K562 (cell line): ENCODE data around the gene NMRK2. TPM values are rescaled to one million over a fixed set of nuclear protein-coding genes. Genes with fewer than 3 reads are reported as not detected.

Experiments used
- CBX1 ChIP-seq: sonication (generic); IDR thresholded peaks from 2 replicates; pipeline ENCODE4 v1.6.1; 2016; ENCODE audit warnings: antibody characterized with exemption, low read depth, mild to moderate bottlenecking
- DPF2 ChIP-seq: fragments of 450-650 bp; IDR thresholded peaks from 2 replicates; pipeline ENCODE4 v1.6.1; 2016
- E2F4 ChIP-seq: sonication (generic); formaldehyde crosslinking; IDR thresholded peaks from 2 replicates; pipeline ENCODE4 v1.8.0; 2022; ENCODE audit warnings: mild to moderate bottlenecking, low read depth, missing genetic modification reagents
- FOXK1 ChIP-seq: sonication (generic); formaldehyde crosslinking; IDR thresholded peaks from 2 replicates; pipeline ENCODE4 v1.8.0; 2022; ENCODE audit warnings: missing genetic modification reagents, mild to moderate bottlenecking, borderline replicate concordance
- GATAD2A ChIP-seq: fragments of 450-650 bp; IDR thresholded peaks from 2 replicates; pipeline ENCODE4 v1.6.1; 2017
- HDAC6 ChIP-seq: IDR thresholded peaks from 2 replicates; pipeline ENCODE4 v1.6.1; 2012; ENCODE audit warnings: low read depth, mild to moderate bottlenecking, control low read depth, inconsistent platforms, low read length, moderate library complexity
- MTA2 ChIP-seq: fragments of 450-650 bp; IDR thresholded peaks from 2 replicates; pipeline ENCODE4 v1.6.1; 2016; ENCODE audit warnings: low read depth
- NFATC3 ChIP-seq: fragments of 450-650 bp; IDR thresholded peaks from 2 replicates; pipeline ENCODE4 v1.6.1; 2017; ENCODE audit warnings: mild to moderate bottlenecking
- PTRF ChIP-seq: fragments of 450-650 bp; IDR thresholded peaks from 2 replicates; pipeline ENCODE4 v1.6.1; 2016; ENCODE audit warnings: mild to moderate bottlenecking, missing genetic modification characterization, missing compliant biosample characterization
- RBBP5 ChIP-seq: fragments of 200-600 bp; sonication (generic); IDR thresholded peaks from 2 replicates; pipeline ENCODE4 v1.6.1; 2012; ENCODE audit warnings: borderline replicate concordance, mild to moderate bottlenecking, low read length, control low read depth, inconsistent platforms; ENCODE audit not compliant: insufficient read depth, poor library complexity, severe bottlenecking
- SMARCA5 ChIP-seq: fragments of 450-650 bp; IDR thresholded peaks from 2 replicates; pipeline ENCODE4 v1.6.1; 2016
- STAT5A ChIP-seq: IDR thresholded peaks from 2 replicates; pipeline ENCODE4 v1.6.1; 2012; ENCODE audit warnings: low read length, inconsistent platforms, borderline replicate concordance
- TAF1 ChIP-seq: IDR thresholded peaks from 2 replicates; pipeline ENCODE4 v1.6.1; 2011; ENCODE audit warnings: mild to moderate bottlenecking, low read length, moderate library complexity; ENCODE audit not compliant: insufficient read depth, control insufficient read depth, severe bottlenecking; ENCODE audit errors: extremely low read depth
- TSC22D4 ChIP-seq: fragments of 450-650 bp; IDR thresholded peaks from 2 replicates; pipeline ENCODE4 v1.6.1; 2016; ENCODE audit warnings: missing genetic modification characterization, missing biosample characterization, control low read depth
- ZFP36 ChIP-seq: fragments of 150-350 bp; IDR thresholded peaks from 2 replicates; pipeline ENCODE4 v1.6.1; 2018; ENCODE audit warnings: low read length, low read depth; ENCODE audit not compliant: partially characterized antibody
- ZNF12 ChIP-seq: sonication (generic); formaldehyde crosslinking; IDR thresholded peaks from 2 replicates; pipeline ENCODE4 v1.4.0; 2020; ENCODE audit warnings: mild to moderate bottlenecking, missing genetic modification reagents
- ZNF165 ChIP-seq: fragments of 250-450 bp; sonication (Bioruptor Pico); IDR thresholded peaks from 2 replicates; pipeline ENCODE4 v1.4.0; 2020; ENCODE audit warnings: borderline replicate concordance
- ZNF3 ChIP-seq: fragments of 250-450 bp; sonication (Bioruptor Pico); IDR thresholded peaks from 2 replicates; pipeline ENCODE4 v1.5.0; 2021; ENCODE audit warnings: mild to moderate bottlenecking, moderate library complexity
- polyA plus RNA-seq, 8 experiments: library from polyadenylated mRNA; depleted of rRNA in 4 of 8; stranded (reverse) in 5 of 8; unstranded in 3 of 8; fragments of >200 nt; fragmentation: Nextera tagmentation in 2 of 8; fragmentation: Illumina TruSeq in 1 of 8; extraction: Ambion mirVana in 2 of 8; extraction: Trizol in 1 of 8; gene quantifications; 2 replicates each; pipeline versions ENCODE4 v1.2.1 to v1.2.3, GENCODE V29; 2011 to 2014; ENCODE audit warnings: inconsistent platforms in 1 of 8, missing spikeins in 1 of 8
- total RNA-seq, 7 experiments: library from RNA; depleted of rRNA in 6 of 7; stranded (reverse); fragments of >200 nt in 6 of 7; fragmentation: Illumina TruSeq in 2 of 7; extraction: Trizol in 2 of 7; gene quantifications; 2 replicates each; pipeline versions ENCODE4 v1.2.1 to v1.2.3, GENCODE V29; 2011 to 2021; ENCODE audit warnings: low replicate concordance in 1 of 7
- TF ChIP-seq, protein P1 (sequence below): fragments of 450-650 bp; IDR thresholded peaks from 2 replicates; pipeline ENCODE4 v1.6.1; 2017; ENCODE audit warnings: mild to moderate bottlenecking, moderate library complexity
- TF ChIP-seq, protein P2 (sequence below): sonication (generic); formaldehyde crosslinking; IDR thresholded peaks from 2 replicates; pipeline ENCODE4 v1.8.1; 2023; ENCODE audit warnings: missing genetic modification reagents, mild to moderate bottlenecking, borderline replicate concordance
- TF ChIP-seq, protein P3 (sequence below): fragments of 450-650 bp; IDR thresholded peaks from 2 replicates; pipeline ENCODE4 v1.6.1; 2018; ENCODE audit warnings: mild to moderate bottlenecking, low read depth; ENCODE audit not compliant: partially characterized antibody

The NMRK2 gene
- total and polyA plus RNA-seq, 9 of the 15 experiments (the other 6 are each of a cell fraction or from before 2014, with no cell fraction given): not detected

GRCh38 chr19:3910105-3910504 is 22.8 kb upstream of the NMRK2 start (continued):
- TF ChIP-seq, protein P1, sequence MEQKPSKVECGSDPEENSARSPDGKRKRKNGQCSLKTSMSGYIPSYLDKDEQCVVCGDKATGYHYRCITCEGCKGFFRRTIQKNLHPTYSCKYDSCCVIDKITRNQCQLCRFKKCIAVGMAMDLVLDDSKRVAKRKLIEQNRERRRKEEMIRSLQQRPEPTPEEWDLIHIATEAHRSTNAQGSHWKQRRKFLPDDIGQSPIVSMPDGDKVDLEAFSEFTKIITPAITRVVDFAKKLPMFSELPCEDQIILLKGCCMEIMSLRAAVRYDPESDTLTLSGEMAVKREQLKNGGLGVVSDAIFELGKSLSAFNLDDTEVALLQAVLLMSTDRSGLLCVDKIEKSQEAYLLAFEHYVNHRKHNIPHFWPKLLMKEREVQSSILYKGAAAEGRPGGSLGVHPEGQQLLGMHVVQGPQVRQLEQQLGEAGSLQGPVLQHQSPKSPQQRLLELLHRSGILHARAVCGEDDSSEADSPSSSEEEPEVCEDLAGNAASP: no peak
- TF ChIP-seq NFATC3 (no peak), RBBP5 (no peak), E2F4 (CRISPR knock-in tag) (no peak), ZNF165 (CRISPR knock-in tag) (no peak), CBX1 (peak; percentile 58; the same call in 1 of the 2 replicates), DPF2 (no peak), STAT5A (no peak), ZNF12 (no peak), GATAD2A (no peak), PTRF (tag) (no peak), HDAC6 (no peak), TSC22D4 (no peak), ZNF3 (CRISPR knock-in tag) (no peak), ZFP36 (no peak), MTA2 (no peak), SMARCA5 (peak; percentile 78; the same call in 1 of the 2 replicates), FOXK1 (no peak), TAF1 (no peak)
- TF ChIP-seq, protein P2, sequence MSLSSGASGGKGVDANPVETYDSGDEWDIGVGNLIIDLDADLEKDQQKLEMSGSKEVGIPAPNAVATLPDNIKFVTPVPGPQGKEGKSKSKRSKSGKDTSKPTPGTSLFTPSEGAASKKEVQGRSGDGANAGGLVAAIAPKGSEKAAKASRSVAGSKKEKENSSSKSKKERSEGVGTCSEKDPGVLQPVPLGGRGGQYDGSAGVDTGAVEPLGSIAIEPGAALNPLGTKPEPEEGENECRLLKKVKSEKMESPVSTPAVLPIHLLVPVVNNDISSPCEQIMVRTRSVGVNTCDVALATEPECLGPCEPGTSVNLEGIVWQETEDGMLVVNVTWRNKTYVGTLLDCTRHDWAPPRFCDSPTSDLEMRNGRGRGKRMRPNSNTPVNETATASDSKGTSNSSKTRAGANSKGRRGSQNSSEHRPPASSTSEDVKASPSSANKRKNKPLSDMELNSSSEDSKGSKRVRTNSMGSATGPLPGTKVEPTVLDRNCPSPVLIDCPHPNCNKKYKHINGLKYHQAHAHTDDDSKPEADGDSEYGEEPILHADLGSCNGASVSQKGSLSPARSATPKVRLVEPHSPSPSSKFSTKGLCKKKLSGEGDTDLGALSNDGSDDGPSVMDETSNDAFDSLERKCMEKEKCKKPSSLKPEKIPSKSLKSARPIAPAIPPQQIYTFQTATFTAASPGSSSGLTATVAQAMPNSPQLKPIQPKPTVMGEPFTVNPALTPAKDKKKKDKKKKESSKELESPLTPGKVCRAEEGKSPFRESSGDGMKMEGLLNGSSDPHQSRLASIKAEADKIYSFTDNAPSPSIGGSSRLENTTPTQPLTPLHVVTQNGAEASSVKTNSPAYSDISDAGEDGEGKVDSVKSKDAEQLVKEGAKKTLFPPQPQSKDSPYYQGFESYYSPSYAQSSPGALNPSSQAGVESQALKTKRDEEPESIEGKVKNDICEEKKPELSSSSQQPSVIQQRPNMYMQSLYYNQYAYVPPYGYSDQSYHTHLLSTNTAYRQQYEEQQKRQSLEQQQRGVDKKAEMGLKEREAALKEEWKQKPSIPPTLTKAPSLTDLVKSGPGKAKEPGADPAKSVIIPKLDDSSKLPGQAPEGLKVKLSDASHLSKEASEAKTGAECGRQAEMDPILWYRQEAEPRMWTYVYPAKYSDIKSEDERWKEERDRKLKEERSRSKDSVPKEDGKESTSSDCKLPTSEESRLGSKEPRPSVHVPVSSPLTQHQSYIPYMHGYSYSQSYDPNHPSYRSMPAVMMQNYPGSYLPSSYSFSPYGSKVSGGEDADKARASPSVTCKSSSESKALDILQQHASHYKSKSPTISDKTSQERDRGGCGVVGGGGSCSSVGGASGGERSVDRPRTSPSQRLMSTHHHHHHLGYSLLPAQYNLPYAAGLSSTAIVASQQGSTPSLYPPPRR (CRISPR knock-in tag): no peak
- TF ChIP-seq, protein P3, sequence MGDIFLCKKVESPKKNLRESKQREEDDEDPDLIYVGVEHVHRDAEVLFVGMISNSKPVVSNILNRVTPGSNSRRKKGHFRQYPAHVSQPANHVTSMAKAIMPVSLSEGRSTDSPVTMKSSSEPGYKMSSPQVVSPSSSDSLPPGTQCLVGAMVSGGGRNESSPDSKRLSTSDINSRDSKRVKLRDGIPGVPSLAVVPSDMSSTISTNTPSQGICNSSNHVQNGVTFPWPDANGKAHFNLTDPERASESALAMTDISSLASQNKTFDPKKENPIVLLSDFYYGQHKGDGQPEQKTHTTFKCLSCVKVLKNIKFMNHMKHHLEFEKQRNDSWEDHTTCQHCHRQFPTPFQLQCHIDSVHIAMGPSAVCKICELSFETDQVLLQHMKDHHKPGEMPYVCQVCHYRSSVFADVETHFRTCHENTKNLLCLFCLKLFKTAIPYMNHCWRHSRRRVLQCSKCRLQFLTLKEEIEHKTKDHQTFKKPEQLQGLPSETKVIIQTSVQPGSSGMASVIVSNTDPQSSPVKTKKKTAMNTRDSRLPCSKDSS: no peak
